ENCODE measurements around the gene MICAL3.
A peak's percentile ranks its signal among the peaks of the same experiment; 100 is the strongest.

The MICAL3 gene

DNA sequence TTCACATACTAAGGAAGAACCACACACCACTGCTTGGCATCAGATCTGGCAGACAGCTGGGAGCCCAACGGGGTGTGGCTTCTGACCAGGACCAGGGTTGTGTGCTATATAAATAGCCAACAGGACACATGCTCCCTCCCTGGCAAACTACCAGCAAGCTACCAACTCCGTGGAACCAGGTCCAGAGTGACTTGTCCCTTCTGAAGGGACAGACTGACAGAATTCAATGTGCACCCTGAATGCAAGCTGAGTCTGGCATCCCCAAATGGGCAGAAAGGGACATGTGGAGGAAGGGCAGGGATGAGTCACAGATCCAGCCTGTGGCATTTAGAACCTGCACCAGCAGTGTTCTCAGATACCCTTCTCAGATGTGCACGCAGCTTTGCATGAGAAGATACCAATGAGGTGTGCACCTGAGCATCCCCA is 92.9 kb downstream of the MICAL3 start:
- no peak for DNase-seq (ENCODE audit: low read depth, low spot score)

- DNase-seq (ENCODE audit: low read depth, low spot score) = no peak
These were observed 93.7 kb downstream of the MICAL3 start for GRCh38 chr22:17930455-17931313.

DNA sequence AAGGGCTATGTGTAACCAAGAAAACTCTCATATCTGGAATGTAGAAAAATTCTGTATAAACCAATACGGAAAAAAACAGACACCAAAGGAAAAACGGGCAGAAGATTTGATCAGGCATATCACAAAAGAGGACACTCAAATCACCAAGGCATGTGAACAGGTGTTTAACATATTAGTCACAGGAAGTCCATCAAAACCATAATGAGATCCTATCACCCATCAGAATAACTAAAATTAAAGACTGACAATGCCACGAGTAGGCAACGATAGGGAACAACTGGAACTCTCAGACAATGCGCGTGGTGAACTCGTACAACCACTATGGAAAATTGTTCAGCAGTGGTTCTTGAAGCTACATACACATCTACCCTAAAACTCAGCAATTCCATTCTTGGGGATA is 94.5 kb downstream of the MICAL3 start:
- no peak for DNase-seq (ENCODE audit: low read depth, low spot score)

- no peak for DNase-seq (ENCODE audit: low read depth, low spot score)
These were observed 96.0 kb downstream of the MICAL3 start for GRCh38 chr22:17928391-17928790.

DNA sequence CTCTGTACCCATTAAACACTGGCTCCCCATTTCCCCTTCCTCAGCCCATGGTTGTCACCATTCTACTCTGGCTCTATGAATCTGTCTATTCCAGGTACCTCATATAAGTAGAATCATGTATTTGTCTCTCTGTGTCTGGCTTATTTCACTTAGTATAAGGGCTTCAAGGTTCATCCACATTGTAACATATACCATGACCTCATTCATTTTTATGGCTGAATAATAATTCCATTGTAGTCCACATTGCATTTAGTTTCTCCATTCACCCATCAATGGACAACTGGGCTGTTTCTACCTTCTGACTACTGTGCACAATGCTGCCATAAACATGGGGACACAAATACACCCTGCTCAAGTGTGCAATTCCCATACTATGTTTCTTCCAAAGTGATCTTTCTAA is 97.3 kb downstream of the MICAL3 start:
- DNase-seq (ENCODE audit: low read depth, low spot score) = no peak

GRCh38 chr22:17926516-17926915 is 97.8 kb downstream of the MICAL3 start:
- DNase-seq (ENCODE audit: low read depth, low spot score) = no peak

DNA sequence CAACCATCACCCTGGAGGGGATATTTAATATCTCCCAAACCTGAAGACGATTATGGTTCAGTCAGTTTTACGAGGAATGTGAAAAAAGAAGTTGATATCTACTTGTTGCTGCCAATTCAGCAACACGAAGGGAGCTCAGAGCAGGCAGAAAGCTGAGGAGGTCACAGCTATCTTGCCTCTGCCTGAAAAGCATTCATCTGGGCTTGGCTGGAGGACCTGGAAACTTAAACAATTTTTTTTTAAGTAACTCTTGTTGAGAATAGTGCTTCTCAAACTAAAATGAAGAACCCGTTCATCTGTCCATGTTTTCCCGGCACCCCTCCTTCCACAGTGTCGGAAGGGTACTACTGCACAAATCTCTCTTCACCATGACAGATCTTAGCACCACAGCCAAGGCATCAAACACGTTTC is 98.9 kb downstream of the MICAL3 start:
- DNase-seq (ENCODE audit: low read depth, low spot score) = no peak

GRCh38 chr22:17924735-17925364 is 99.5 kb downstream of the MICAL3 start:
- no peak for DNase-seq (ENCODE audit: low read depth, low spot score)

DNA sequence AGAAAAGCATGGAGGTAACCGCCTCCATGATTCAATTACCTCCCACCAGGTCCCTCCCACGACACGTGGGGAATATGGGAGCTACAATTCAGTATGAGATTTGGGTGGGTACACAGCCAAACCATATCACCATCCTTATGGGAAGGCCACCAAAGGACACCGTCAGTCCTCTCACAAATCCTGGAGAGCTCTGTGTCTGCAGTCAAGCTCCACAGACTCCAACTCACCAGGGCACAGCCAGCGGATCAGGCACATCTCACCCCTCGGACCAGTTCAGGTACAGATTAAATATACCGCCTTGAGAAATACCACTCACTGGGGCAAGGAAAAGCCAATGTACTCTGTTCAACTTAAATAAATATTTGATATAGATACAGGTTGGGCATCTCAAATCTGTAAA is 100.3 kb downstream of the MICAL3 start:
- DNase-seq (ENCODE audit: low read depth, low spot score) = no peak

- no peak for DNase-seq (ENCODE audit: low read depth, low spot score)
These were observed 101.1 kb downstream of the MICAL3 start for GRCh38 chr22:17922925-17923903.

- DNase-seq (ENCODE audit: low read depth, low spot score) = peak; percentile 76
These were observed 102.2 kb downstream of the MICAL3 start for GRCh38 chr22:17921871-17922821.

DNA sequence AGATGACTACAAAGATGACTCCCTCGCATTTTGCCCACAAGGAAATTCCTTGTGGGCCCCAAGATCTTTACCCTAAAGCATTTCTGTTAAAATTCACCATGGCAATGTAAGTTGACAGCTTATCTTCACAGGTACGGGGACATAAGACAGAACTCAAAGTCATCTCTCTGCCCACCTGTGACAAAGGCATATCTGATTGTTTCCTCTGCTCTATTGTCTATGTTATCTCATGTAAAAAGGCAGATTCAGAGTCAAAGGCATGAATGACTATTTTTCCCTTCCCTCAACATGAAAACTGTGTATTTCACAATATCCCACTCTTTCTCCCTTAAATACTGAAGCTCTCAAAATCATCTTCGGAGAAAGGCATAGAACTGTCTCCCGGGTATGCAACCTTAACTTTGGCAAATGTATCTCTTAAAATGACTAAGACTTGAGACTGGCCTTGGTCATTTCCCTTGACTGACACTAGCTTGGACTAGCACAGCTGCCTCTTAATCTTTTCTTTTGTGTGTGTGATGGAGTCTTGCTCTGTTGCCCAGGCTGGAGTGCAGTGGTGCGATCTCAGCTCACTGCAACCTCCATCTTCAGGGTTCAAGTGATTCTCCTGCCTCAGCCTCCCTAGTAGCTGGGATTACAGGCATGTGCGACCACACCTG is 103.2 kb downstream of the MICAL3 start:
- DNase-seq (ENCODE audit: low read depth, low spot score) = no peak

DNA sequence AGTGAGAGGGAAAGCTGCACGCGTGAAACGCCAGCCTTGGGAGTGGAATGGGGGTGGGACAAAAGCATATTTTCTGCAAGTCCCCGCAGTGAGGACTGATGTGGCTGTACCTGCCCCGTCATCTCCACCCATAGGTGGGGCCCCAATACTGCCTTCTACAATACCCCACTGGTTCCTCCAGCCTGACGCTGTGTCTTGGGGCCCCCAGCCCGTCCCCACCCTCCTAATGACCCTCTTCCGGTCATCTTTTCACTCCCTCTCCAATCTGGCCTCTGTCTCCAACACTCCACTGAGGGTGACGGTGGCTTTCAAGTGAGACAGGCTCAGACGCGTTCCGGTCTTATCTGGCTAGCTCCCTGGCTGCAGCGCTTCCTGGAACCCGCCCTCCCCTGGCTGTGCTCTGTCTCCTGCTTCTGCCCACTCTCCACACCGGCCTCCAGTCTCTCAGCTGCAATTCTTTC is 104.2 kb downstream of the MICAL3 start:
- DNase-seq (ENCODE audit: low read depth, low spot score) = no peak

DNA sequence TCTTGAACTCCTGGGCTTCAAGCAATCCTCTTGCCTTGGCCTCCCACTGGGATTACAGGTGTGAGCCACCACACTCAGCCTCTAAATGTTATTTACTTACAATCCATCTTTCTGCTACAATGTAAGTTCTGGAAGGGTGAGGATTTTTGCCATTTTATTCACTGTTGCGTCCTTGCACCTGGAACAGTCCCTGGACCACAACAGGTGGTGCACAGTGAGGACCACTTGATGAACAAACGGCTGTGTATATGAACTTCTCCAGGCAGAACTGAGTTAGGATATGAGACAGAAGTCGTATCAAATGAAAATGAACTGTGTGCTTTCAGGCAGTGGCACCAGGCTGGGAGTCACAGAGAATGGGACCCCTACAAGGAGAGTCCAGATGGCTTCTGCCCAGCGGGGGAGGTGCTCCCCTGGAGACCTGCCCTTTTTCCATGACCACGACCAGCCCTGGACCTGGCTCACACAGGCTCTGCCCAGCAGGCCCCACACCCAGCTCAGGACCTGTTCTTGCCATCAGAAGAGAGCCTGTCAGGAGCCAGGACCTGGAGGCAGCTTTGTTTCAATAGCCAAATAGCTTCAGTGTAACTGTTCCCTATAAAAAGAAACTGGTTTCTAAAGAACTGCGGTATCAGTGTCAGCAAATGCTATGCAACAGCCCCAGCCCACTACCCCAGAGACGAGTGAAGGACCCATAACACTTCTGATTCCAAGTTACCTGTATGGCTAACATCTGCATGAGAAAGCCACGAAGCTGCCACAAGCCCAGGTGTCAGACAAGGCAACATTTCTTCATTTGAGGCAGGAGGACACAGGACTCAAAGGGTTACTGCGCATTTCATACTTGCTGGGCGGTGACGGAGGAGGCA is 104.9 kb downstream of the MICAL3 start:
- no peak for DNase-seq (ENCODE audit: low read depth, low spot score)

DNA sequence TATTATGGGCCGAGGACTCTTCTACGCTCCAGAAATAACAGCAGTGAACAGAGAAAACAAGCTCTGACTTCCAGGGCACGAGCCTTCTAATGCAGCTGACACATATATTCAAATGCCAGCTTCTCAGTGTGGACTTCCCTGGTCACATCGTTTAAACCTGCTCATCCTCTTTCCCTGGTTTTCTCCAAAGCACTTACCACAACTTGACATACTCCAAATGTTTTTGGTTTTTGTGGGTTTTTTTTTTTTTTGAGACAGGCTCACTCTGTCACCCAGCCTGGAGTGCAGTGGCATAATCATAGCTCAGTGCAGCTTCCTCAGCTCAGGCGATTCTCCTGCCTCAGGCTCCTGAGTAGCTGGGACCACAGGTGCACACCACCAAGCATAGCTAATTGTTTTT is 105.5 kb downstream of the MICAL3 start:
- DNase-seq (ENCODE audit: low read depth, low spot score) = no peak

DNA sequence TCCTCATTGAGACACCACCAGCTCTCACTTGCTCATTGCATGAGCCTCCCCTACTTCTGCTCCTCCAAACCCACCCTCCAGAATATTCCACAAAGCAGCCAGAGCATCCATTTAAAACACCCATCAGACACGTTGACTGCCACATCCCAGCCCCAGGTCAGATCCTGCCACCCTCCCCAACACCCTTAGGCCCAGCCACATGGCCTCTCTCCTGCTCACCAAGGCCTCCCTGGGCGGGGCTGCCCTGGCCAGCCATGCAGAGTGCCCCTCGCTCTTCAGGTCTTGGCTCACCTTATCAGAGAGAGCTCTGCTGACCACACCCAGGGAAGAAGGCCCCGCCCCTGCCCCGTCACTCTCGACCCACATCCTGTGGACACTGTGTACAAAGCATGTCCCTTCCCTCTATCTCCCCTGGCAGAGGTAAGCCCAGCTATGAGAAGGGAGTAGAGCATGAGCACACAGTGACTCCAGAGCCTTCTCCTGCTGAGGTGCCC is 106.8 kb downstream of the MICAL3 start:
- no peak for DNase-seq (ENCODE audit: low read depth, low spot score)

GRCh38 chr22:17916226-17916889 is 108.0 kb downstream of the MICAL3 start:
- no peak for DNase-seq (ENCODE audit: low read depth, low spot score)

DNA sequence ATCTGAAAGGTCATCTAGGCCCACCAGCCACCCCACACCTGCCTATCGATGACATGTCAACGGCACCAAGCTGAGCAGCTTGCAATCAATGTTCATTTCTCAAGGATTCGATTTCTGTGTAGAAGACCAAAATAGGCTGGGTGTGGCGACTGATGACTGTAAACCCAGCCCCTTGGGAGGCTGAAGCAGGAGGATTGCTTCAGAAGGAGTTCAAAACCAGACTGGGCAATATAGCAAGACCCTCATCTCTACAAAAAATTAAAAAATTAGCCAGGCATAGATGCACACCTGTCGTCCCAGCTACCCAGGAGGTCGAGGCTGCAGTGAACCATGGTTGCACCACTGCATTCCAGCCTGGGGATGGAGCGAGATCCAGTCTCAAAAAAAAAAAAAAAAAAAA is 108.7 kb downstream of the MICAL3 start:
- DNase-seq (ENCODE audit: low read depth, low spot score) = no peak
